ENCODE results near the gene TARBP2. TPM values are rescaled to one million over a fixed set of nuclear protein-coding genes. Genes with fewer than 3 reads are reported as not detected.

Gene TARBP2
- total RNA-seq, 1 experiment from 2014 or later: 39.0 TPM

DNA sequence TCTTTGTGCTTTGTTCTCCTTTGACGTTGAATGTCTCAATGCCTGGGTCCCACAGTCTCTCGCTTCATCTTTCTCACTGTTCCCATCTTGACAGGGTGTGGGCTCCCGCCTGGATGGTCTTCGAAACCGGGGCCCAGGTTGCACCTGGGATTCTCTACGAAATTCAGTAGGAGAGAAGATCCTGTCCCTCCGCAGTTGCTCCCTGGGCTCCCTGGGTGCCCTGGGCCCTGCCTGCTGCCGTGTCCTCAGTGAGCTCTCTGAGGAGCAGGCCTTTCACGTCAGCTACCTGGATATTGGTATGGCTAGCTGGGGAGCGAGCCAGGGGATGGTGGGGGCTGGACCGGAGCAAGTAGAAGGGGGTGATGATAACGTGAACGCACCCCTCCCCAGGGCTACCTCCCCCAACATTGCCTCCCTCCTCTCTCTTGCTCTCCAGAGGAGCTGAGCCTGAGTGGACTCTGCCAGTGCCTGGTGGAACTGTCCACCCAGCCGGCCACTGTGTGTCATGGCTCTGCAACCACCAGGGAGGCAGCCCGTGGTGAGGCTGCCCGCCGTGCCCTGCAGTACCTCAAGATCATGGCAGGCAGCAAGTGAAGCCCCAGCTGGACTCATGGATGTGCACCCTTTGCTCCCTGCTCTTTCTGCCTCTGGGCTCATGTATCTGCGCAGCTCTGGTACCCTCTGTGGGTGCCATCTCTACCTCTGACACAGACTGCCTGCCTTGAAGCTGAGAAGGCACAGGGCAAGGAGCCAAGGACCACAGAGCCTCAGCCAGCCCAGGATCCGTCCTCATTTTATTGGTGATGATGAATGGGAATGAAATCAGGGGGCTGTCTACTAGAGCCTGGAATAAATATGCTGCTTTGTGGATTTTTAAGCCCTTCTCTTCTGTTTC lies 4.7 kb downstream of the TARBP2 start:
- DNase-seq (ENCODE audit: low read depth in 1 of 2, low spot score in 2 of 2): no peak
- peak overlapping the region; percentile 2; the same call in 1 of the 2 replicates for H3K27ac ChIP-seq
- no peaks in the 10 kb centered on the region for H3K9me3 ChIP-seq (replicated peaks)
- peaks cover 21% of the 10 kb centered on the region for H3K4me1 ChIP-seq (replicated peaks)
- H3K27me3 ChIP-seq (replicated peaks): no peaks in the 10 kb centered on the region
- H3K4me3 ChIP-seq: no peak overlapping the region
- H3K36me3 ChIP-seq: peaks cover 35% of the 10 kb centered on the region

GRCh38 chr12:53506450-53506785 lies 5.3 kb downstream of the TARBP2 start:
- Histone ChIP-seq H3K9me3 (replicated peaks) (no peaks in the 10 kb centered on the region), H3K27ac (no peak overlapping the region), H3K36me3 (peaks cover 38% of the 10 kb centered on the region), H3K4me1 (replicated peaks) (peaks cover 20% of the 10 kb centered on the region), H3K4me3 (no peak overlapping the region), H3K27me3 (replicated peaks) (no peaks in the 10 kb centered on the region)
- no peak for DNase-seq (ENCODE audit: low read depth in 1 of 2, low spot score in 2 of 2)

GRCh38 chr12:53506881-53507602 lies 6.0 kb downstream of the TARBP2 start, which contains the start of gene NPFF:
Gene NPFF, minus strand, starts transcription at chr12:53507484. Its CDS starts 10 bp downstream, at chr12:53507474.
- Histone ChIP-seq H3K27ac (no peak within 1 kb of the TSS), H3K4me3 (no peak within 1 kb of the TSS), H3K36me3 (peaks cover 42% of the 10 kb centered on the region), H3K4me1 (replicated peaks) (peaks cover 14% of the 10 kb centered on the region), H3K27me3 (replicated peaks) (no peaks in the 10 kb centered on the region), H3K9me3 (replicated peaks) (no peaks in the 10 kb centered on the region)
- no peak for DNase-seq (ENCODE audit: low read depth in 1 of 2, low spot score in 2 of 2)

GRCh38 chr12:53507603-53507885 lies 6.5 kb downstream of the TARBP2 start:
- Histone ChIP-seq H3K36me3 (peaks cover 46% of the 10 kb centered on the region), H3K27ac (no peak overlapping the region)

DNA sequence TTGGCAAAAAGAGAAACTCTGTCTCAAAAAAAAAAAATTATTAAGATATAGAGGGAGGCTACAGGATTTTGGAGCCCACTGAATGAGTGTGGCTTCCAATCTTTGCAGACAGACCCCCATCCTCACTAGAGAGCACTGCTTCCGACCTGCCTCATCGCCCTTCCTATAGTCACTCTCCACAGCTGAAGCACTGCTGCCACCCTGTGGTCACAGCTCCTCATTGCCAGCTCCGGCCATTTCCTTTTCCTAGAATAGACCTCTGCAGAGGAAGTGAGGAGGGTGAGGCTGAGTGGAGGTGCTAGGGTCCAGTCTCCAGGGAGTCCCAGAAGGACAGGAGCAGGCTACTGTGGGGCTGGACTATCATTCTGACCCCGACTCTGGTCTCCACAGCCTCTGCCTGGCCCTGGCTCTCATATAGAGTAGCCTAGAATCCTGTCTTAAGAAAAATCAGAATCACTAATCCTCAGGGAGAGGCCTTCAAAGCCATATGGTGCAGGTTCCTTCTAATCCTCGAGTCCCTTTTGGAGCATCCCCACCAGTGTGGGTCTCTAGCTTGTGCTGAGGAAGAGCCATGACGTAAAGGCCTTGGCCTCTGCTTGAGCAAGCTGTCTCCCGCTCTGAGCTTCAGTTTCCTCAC lies 7.6 kb downstream of the TARBP2 start:
- H3K27ac ChIP-seq: no peak overlapping the region
- peaks cover 51% of the 10 kb centered on the region for H3K36me3 ChIP-seq
- peaks cover 11% of the 10 kb centered on the region for H3K4me1 ChIP-seq (replicated peaks)
- no peaks in the 10 kb centered on the region for H3K9me3 ChIP-seq (replicated peaks)
- H3K4me3 ChIP-seq: no peak overlapping the region
- H3K27me3 ChIP-seq (replicated peaks): no peaks in the 10 kb centered on the region
- peak; percentile 81 to 87 for DNase-seq (ENCODE audit: low read depth in 1 of 2, low spot score in 2 of 2)

More at GRCh38 chr12:53507603-53507885, 6.5 kb downstream of the TARBP2 start:
- Histone ChIP-seq H3K4me1 (replicated peaks) (peaks cover 11% of the 10 kb centered on the region), H3K4me3 (no peak overlapping the region), H3K27me3 (replicated peaks) (no peaks in the 10 kb centered on the region), H3K9me3 (replicated peaks) (no peaks in the 10 kb centered on the region)
- no peak for DNase-seq (ENCODE audit: low read depth in 1 of 2, low spot score in 2 of 2)

DNA sequence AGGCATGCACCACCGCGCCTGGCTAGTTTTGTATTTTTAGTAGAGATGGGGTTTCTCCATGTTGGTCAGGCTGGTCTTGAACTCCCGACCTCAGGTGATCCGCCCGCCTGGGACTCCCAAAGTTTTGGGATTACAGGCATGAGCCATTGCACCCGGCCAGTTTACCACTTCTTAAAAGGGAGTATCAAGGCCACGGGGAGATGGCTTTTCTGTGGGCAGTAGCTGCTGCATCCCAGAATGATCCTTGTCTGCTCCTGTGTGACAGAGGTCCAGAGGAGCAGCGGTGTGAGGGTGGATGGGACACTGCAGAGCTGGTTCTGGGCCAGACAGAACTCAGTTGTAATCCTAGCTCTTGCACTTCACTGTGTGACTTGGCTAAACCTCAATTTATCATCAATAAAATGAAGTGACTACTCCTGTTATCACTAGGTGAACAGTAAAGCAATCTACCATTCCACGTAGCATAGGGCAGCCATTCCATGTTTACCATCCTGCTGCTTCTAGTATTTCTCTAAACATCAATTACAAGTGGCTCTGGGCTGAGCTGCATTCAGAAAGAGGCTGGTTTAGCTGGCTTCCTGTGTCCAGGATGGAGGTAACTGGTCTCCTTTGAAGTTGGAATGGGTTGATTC lies 9.2 kb downstream of the TARBP2 start:
- peaks cover 50% of the 10 kb centered on the region for H3K36me3 ChIP-seq

DNA sequence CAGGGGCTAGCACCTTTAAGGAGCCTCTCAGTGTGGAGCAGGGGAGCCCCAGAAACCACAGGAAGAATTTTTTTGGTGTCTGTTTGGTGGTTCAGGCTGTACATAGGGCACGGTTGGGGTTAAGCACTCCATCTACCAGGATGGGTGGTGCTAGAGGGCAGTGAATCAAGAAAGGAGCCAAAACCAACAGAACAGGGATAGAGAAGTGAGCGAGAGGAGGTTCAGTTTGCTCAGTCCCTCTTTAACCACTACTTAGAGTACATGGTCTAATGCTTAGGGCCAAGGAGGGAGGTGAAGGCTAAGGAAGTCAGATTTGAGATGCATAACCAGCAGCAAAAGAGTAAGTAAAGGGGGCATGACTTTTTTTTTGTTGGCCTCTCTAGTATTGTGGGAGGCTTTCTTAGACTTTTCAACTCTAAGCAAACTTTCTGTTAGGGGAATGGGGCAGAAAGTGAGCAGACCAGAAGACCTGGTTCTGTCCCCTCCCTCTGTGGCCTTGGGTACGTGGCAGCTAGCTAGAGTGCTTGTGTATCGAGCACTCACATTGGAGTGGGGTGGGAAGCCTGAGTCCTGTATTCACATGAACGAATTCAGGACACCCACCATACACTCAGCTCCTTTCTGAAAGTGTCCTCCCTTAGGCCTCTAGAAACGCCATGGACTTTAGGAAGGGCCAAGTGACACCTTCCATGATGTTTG lies 12.8 kb downstream of the TARBP2 start:
- Histone ChIP-seq H3K36me3 (peaks cover 61% of the 10 kb centered on the region), H3K4me3 (no peak overlapping the region), H3K27me3 (replicated peaks) (no peaks in the 10 kb centered on the region), H3K27ac (no peak overlapping the region), H3K9me3 (replicated peaks) (no peaks in the 10 kb centered on the region), H3K4me1 (replicated peaks) (no peaks in the 10 kb centered on the region)
- no peak for DNase-seq (ENCODE audit: low read depth in 1 of 2, low spot score in 2 of 2)

More for the DNA sequence above, 9.2 kb downstream of the TARBP2 start:
- H3K27me3 ChIP-seq (replicated peaks): no peaks in the 10 kb centered on the region
- no peak for DNase-seq (ENCODE audit: low read depth in 1 of 2, low spot score in 2 of 2)
- H3K4me3 ChIP-seq: no peak overlapping the region
- H3K4me1 ChIP-seq (replicated peaks): peaks cover 6% of the 10 kb centered on the region
- no peaks in the 10 kb centered on the region for H3K9me3 ChIP-seq (replicated peaks)
- no peak overlapping the region for H3K27ac ChIP-seq

DNA sequence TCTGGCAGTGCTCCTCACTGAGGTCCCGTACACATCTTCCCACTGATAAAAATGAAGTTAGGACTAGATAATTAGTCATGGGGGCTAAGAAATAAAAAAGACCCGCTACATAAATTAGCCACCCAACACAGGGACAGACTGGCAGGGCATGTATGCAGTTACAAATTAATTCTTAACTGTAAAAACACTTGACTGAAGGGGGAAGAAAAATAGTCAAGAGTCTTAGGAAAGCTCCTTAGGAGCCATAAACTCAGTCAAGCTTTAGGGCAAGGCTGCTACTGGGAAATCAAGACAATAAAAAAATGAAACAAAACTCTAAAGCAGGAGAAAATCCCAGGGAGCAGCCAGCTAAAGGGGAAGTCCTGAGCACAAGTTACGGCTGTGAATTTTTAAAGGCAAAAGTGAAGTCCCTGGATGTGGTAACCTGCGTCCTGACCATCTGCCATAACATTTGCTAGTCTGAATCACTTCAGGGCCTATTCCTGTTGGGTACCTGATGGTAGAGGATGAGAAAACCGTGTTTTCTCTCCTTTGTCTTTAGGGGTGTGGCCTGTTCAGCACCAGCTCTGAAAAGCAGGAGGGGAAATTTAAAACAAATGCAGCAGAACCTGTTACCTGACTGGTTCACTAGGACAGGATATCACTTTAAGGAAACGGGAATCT lies 13.7 kb downstream of the TARBP2 start:
- no peak overlapping the region for H3K27ac ChIP-seq
- H3K27me3 ChIP-seq (replicated peaks): no peaks in the 10 kb centered on the region
- no peaks in the 10 kb centered on the region for H3K4me1 ChIP-seq (replicated peaks)
- DNase-seq (ENCODE audit: low read depth in 1 of 2, low spot score in 2 of 2): no peak
- H3K9me3 ChIP-seq (replicated peaks): no peaks in the 10 kb centered on the region
- peaks cover 70% of the 10 kb centered on the region for H3K36me3 ChIP-seq
- no peak overlapping the region for H3K4me3 ChIP-seq

DNA sequence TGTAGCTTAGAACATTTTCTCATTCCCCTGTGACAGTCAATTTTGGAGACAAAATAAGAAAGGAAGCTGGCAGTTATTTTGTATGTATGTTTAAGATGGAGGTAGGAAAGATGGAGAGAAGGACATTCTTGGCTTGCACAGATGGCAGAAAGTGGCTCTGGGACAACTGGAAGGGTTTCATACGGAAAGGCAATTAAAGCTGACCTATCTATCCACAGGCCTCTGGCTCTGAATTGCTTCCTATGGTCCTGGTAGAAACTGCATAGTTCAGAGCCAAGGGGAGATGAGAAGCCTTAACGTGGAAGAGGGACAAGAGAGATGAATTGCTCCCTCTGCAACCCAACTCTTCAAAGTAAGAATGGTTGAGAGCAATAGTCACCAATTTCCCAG lies 14.2 kb downstream of the TARBP2 start:
- Histone ChIP-seq H3K27ac (no peak overlapping the region), H3K4me1 (replicated peaks) (no peaks in the 10 kb centered on the region), H3K36me3 (peaks cover 74% of the 10 kb centered on the region), H3K9me3 (replicated peaks) (no peaks in the 10 kb centered on the region), H3K4me3 (no peak overlapping the region), H3K27me3 (replicated peaks) (no peaks in the 10 kb centered on the region)
- no peak for DNase-seq (ENCODE audit: low read depth in 1 of 2, low spot score in 2 of 2)

DNA sequence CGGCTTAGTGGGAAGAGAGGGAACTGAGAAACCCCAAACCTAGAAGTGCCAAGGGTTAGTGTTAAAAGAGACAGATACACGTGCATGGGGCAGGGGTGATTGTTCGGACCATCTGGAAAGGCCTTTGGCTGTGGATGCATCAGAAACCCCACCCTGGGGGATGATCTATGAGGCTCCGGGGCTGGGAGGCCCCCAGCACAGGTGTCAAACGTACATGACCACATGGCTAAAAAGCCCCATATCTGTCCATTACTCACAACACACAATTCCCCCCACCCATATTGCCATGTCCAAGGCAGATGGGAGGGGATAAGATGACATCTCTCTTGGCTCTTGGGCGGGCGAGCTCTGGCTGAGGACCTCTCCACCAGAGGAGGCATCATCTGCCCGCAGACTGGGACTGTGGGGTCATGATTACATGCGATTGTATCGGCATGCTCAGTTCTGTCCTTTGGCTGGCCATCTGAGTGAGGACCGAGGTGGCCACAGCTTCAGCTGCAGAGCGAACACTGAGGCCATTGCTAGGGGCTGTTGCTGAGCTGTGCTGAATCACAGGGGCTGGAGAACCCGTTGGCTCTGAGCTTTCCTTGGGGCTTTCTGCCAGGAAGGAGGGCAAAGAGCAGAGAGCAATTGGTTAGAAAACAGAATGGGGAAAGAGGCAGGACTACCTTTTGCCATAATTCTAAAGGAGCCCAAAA lies 15.8 kb downstream of the TARBP2 start:
- H3K36me3 ChIP-seq: peaks cover 82% of the 10 kb centered on the region
- DNase-seq (ENCODE audit: low read depth in 1 of 2, low spot score in 2 of 2): no peak
- H3K4me1 ChIP-seq (replicated peaks): no peaks in the 10 kb centered on the region

GRCh38 chr12:53518381-53518780 lies 17.3 kb downstream of the TARBP2 start:
- no peak for DNase-seq (ENCODE audit: low read depth in 1 of 2, low spot score in 2 of 2)
- no peak overlapping the region for H3K27ac ChIP-seq
- H3K36me3 ChIP-seq: peaks cover 84% of the 10 kb centered on the region
- no peak overlapping the region for H3K4me3 ChIP-seq
- H3K9me3 ChIP-seq (replicated peaks): no peaks in the 10 kb centered on the region
- no peaks in the 10 kb centered on the region for H3K4me1 ChIP-seq (replicated peaks)
- H3K27me3 ChIP-seq (replicated peaks): no peaks in the 10 kb centered on the region

More for the DNA sequence above, 15.8 kb downstream of the TARBP2 start:
- Histone ChIP-seq H3K27me3 (replicated peaks) (no peaks in the 10 kb centered on the region), H3K4me3 (no peak overlapping the region), H3K27ac (no peak overlapping the region), H3K9me3 (replicated peaks) (no peaks in the 10 kb centered on the region)

- no peak overlapping the region for H3K4me3 ChIP-seq
- no peak for DNase-seq (ENCODE audit: low read depth in 1 of 2, low spot score in 2 of 2)
- peaks cover 71% of the 10 kb centered on the region for H3K36me3 ChIP-seq
- H3K9me3 ChIP-seq (replicated peaks): no peaks in the 10 kb centered on the region
- H3K27ac ChIP-seq: no peak overlapping the region
- no peaks in the 10 kb centered on the region for H3K27me3 ChIP-seq (replicated peaks)
- H3K4me1 ChIP-seq (replicated peaks): no peaks in the 10 kb centered on the region
Measured at GRCh38 chr12:53523131-53523530, 22.0 kb downstream of the TARBP2 start.
